ENCODE measurements around the gene SMPD1.

The SMPD1 gene

DNA sequence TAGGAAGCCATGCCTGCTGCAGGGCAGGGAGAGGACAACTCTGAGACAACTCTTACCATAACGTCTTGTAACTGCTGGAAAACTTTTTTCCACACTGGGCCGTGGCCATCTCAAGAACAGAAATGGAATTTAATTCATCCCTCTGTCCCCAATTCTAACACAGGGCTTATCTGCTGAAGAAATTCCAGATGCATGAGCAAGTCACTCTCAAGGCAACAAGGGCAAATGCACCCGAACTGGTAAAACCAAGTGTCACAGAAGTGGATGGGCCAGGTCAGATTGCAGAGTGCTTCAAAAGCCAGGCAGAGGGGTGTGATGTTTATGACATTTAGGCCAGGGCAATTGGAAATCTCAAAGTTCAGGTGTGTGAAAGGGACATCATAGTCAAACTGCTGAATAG lies 7.4 kb downstream of the SMPD1 start:
- Histone ChIP-seq H3K4me2 (ENCODE audit: low read depth, low read length, poor library complexity, severe bottlenecking) (no peak overlapping the region), H3K4me3 (ENCODE audit: low read length, poor library complexity, severe bottlenecking) (no peak overlapping the region), H3K9me2 (replicated peaks; ENCODE audit: low read depth, low read length) (no peaks in the 10 kb centered on the region), H3K79me2 (ENCODE audit: insufficient read depth, low read length) (no peaks in the 10 kb centered on the region), H2AFZ (ENCODE audit: low read length) (no peak overlapping the region), H3K36me3 (ENCODE audit: insufficient read depth, low read length) (no peaks in the 10 kb centered on the region), H3K27me3 (ENCODE audit: insufficient read depth, low read length, poor library complexity, severe bottlenecking) (no peaks in the 10 kb centered on the region), H4K20me1 (ENCODE audit: insufficient read depth, low read length, poor library complexity, severe bottlenecking) (no peaks in the 10 kb centered on the region), H3K9ac (ENCODE audit: low read depth, low read length, poor library complexity, severe bottlenecking) (no peak overlapping the region), H3F3A (ENCODE audit: low read depth) (no peaks in the 10 kb centered on the region), H3K9me3 (ENCODE audit: insufficient read depth, low read depth, low read length) (no peaks in the 10 kb centered on the region), H3K4me1 (ENCODE audit: insufficient read depth, low read length, poor library complexity, severe bottlenecking) (peaks cover 14% of the 10 kb centered on the region)
- TF ChIP-seq, protein P1, sequence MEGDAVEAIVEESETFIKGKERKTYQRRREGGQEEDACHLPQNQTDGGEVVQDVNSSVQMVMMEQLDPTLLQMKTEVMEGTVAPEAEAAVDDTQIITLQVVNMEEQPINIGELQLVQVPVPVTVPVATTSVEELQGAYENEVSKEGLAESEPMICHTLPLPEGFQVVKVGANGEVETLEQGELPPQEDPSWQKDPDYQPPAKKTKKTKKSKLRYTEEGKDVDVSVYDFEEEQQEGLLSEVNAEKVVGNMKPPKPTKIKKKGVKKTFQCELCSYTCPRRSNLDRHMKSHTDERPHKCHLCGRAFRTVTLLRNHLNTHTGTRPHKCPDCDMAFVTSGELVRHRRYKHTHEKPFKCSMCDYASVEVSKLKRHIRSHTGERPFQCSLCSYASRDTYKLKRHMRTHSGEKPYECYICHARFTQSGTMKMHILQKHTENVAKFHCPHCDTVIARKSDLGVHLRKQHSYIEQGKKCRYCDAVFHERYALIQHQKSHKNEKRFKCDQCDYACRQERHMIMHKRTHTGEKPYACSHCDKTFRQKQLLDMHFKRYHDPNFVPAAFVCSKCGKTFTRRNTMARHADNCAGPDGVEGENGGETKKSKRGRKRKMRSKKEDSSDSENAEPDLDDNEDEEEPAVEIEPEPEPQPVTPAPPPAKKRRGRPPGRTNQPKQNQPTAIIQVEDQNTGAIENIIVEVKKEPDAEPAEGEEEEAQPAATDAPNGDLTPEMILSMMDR (conservative IDR thresholded peaks at IDR 0.05; ENCODE audit: low read length), result no peak
- TF ChIP-seq EZH2phosphoT487 (IDR thresholded peaks at IDR 0.05; ENCODE audit: borderline replicate concordance), result no peak

DNA sequence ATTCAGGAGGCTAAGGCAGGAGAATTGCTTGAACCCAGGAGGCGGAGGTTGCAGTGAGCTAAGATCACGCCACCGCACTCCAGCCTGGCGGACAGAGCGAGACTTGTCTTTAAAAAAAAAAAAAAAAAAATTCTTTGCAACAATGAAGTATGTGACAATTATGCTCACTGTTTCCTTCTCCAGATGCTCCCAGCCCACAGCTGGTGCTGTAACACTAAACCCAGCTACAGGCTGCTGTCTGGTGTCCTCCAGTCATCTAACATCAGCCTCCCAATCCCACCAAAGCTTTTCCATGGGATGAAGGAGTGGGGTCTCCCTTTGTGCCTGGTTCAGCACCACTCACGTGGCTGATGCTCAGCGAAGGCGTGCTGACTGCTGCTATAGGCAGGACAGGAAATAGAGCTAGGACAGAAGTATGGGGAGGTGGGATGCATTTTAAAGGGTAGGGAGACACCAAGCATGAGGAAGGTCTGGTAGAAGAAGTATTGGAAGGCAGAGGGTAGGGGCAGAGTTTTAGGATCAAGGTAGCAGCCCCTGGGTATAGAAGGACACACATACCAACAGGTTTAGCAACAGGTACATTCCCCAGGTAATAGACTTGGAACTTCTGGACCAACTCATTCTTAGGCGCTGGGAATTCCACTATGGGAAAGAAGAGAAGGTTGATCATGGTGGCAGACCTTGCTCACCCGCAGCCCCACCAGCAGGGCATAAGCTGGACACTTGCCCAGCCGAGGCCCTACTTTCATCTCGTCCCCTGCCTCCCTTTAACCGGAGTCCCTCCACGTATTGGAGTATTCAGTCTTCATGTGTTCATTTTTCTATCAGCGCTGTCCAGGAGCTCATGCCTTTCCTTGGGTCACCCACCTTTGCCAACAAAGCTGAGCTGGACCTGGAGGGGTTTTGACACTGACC lies 10.4 kb downstream of the SMPD1 start:
- H3K9me3 ChIP-seq (ENCODE audit: insufficient read depth, low read depth, low read length), result no peaks in the 10 kb centered on the region
- H3K9ac ChIP-seq (ENCODE audit: low read depth, low read length, poor library complexity, severe bottlenecking), result no peak overlapping the region
- H3K27me3 ChIP-seq (ENCODE audit: insufficient read depth, low read length, poor library complexity, severe bottlenecking), result no peaks in the 10 kb centered on the region
- H3K36me3 ChIP-seq (ENCODE audit: insufficient read depth, low read length), result no peaks in the 10 kb centered on the region
- TF ChIP-seq, protein P1 (conservative IDR thresholded peaks at IDR 0.05; ENCODE audit: low read length), result no peak
- TF ChIP-seq EZH2phosphoT487 (IDR thresholded peaks at IDR 0.05; ENCODE audit: borderline replicate concordance), result no peak
- H2AFZ ChIP-seq (ENCODE audit: low read length), result no peak overlapping the region
- peaks cover 34% of the 10 kb centered on the region for H3K4me1 ChIP-seq (ENCODE audit: insufficient read depth, low read length, poor library complexity, severe bottlenecking)
- no peaks in the 10 kb centered on the region for H3K9me2 ChIP-seq (replicated peaks; ENCODE audit: low read depth, low read length)
- no peaks in the 10 kb centered on the region for H3K79me2 ChIP-seq (ENCODE audit: insufficient read depth, low read length)
- no peak overlapping the region for H3K4me3 ChIP-seq (ENCODE audit: low read length, poor library complexity, severe bottlenecking)
- H3K4me2 ChIP-seq (ENCODE audit: low read depth, low read length, poor library complexity, severe bottlenecking), result no peak overlapping the region
- no peaks in the 10 kb centered on the region for H3F3A ChIP-seq (ENCODE audit: low read depth)
- no peaks in the 10 kb centered on the region for H4K20me1 ChIP-seq (ENCODE audit: insufficient read depth, low read length, poor library complexity, severe bottlenecking)

- Histone ChIP-seq H3K27me3 (ENCODE audit: insufficient read depth, low read length, poor library complexity, severe bottlenecking) (no peaks in the 10 kb centered on the region), H3F3A (ENCODE audit: low read depth) (no peaks in the 10 kb centered on the region), H2AFZ (ENCODE audit: low read length) (no peak overlapping the region), H3K4me3 (ENCODE audit: low read length, poor library complexity, severe bottlenecking) (no peak overlapping the region), H3K4me2 (ENCODE audit: low read depth, low read length, poor library complexity, severe bottlenecking) (peak overlapping the region; percentile 98), H4K20me1 (ENCODE audit: insufficient read depth, low read length, poor library complexity, severe bottlenecking) (no peaks in the 10 kb centered on the region), H3K79me2 (ENCODE audit: insufficient read depth, low read length) (no peaks in the 10 kb centered on the region), H3K9ac (ENCODE audit: low read depth, low read length, poor library complexity, severe bottlenecking) (peak overlapping the region; percentile 62), H3K9me2 (replicated peaks; ENCODE audit: low read depth, low read length) (no peaks in the 10 kb centered on the region), H3K4me1 (ENCODE audit: insufficient read depth, low read length, poor library complexity, severe bottlenecking) (peaks cover 34% of the 10 kb centered on the region), H3K36me3 (ENCODE audit: insufficient read depth, low read length) (no peaks in the 10 kb centered on the region), H3K9me3 (ENCODE audit: insufficient read depth, low read depth, low read length) (no peaks in the 10 kb centered on the region)
- TF ChIP-seq, protein P1 (conservative IDR thresholded peaks at IDR 0.05; ENCODE audit: low read length), result no peak
- TF ChIP-seq EZH2phosphoT487 (IDR thresholded peaks at IDR 0.05; ENCODE audit: borderline replicate concordance), result no peak
Observed at GRCh38 chr11:6401464-6401863, 11.2 kb downstream of the SMPD1 start.

Data from Loucy (cell line).